Measurements from ENCODE around the gene FAH. TPM values are rescaled to one million over a fixed set of nuclear protein-coding genes. Genes with fewer than 3 reads are reported as not detected.

Gene FAH
- total and polyA plus RNA-seq, 3 donors from 2014 or later = 49.0 to 75.0 (median 58.4) TPM

DNA sequence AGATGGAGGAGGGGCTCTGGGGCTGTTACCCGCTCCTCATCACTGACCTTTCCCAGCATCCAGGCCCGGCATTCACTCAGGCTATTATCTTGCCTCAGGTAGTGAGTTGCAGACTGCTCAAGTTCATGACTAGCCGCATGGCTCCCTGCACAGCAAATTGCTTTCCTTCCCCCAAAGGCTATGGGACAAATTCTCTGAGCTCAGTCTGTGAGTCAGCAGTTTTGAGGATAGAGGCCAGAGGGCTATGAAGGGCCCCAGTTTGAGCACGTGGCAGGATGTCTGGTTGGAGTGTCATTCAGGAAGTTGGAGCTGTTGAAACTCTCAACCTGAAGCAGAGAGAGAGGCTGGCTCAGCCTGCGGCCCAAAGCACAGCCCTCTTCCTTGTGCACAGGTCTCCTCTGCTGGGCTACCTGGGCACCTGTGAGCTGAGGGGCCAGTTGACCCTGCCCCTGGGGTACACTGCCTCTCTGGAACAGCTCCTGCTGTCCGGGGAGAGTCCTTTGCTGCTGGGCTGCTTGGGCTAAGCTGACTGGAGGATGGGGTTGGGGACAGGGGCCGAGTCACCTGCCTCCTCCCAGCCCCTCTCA, 7.9 kb downstream of the FAH start:
- 79 to 82% methylated on average over 7 of the region's 7 CpGs for WGBS, 2 donors
- DNase-seq = no peak
- no peak overlapping the region for H3K27ac ChIP-seq
- no peak overlapping the region for H3K4me3 ChIP-seq
- H3K9me3 ChIP-seq = no peaks in the 10 kb centered on the region
- H3K4me1 ChIP-seq = peaks cover 15% of the 10 kb centered on the region
- TF ChIP-seq, protein P1, sequence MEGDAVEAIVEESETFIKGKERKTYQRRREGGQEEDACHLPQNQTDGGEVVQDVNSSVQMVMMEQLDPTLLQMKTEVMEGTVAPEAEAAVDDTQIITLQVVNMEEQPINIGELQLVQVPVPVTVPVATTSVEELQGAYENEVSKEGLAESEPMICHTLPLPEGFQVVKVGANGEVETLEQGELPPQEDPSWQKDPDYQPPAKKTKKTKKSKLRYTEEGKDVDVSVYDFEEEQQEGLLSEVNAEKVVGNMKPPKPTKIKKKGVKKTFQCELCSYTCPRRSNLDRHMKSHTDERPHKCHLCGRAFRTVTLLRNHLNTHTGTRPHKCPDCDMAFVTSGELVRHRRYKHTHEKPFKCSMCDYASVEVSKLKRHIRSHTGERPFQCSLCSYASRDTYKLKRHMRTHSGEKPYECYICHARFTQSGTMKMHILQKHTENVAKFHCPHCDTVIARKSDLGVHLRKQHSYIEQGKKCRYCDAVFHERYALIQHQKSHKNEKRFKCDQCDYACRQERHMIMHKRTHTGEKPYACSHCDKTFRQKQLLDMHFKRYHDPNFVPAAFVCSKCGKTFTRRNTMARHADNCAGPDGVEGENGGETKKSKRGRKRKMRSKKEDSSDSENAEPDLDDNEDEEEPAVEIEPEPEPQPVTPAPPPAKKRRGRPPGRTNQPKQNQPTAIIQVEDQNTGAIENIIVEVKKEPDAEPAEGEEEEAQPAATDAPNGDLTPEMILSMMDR (IDR thresholded peaks at IDR 0.05) = no peak
- TF ChIP-seq POLR2A (IDR thresholded peaks at IDR 0.05) = no peak
- no peaks in the 10 kb centered on the region for H3K36me3 ChIP-seq (ENCODE audit: low read depth, missing control alignments)
- H3K27me3 ChIP-seq = no peaks in the 10 kb centered on the region
- intact Hi-C loops (cut with DNase I; ENCODE audit: low total_unique reads) = loop anchor here (10.0 kb wide), 1 partner anchor 96 kb away; no protein-coding TSS in a partner anchor

DNA sequence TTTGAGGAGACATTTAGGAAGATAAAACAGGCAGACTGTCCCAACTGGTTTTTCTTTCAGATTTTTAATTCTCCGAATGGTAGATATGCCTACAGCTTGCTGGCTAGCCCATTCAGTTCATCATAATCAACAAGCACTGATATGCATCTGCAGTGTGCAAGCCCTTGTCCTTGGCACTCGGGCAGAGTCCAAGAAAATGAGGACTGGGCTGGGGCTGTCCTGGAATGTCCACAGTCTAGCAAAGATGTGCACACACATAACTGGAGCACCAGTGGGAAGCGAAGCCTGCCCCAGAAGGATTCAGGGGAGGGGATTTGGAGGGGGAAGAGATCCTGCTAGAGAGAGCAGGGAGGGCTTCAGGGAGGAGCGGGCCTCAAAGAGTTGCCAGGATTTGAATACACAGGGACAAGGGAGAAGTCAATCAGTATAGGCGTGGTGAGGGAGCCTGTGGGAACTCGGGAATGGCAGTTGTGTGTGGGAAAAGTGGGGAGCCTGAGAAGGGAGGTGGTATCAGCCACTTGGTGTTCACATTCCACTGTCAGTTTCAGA, 8.7 kb downstream of the FAH start:
- Histone ChIP-seq H3K4me3 (no peak overlapping the region), H3K4me1 (peaks cover 11% of the 10 kb centered on the region), H3K27ac (no peak overlapping the region), H3K27me3 (no peaks in the 10 kb centered on the region), H3K9me3 (no peaks in the 10 kb centered on the region), H3K36me3 (ENCODE audit: low read depth, missing control alignments) (no peaks in the 10 kb centered on the region)
- TF ChIP-seq, protein P1 (IDR thresholded peaks at IDR 0.05) = no peak
- no peak for TF ChIP-seq POLR2A (IDR thresholded peaks at IDR 0.05)
- intact Hi-C loops (cut with DNase I; ENCODE audit: low total_unique reads) = loop anchor here (10.0 kb wide), 1 partner anchor 97 kb away; no protein-coding TSS in a partner anchor
- DNase-seq = no peak
- WGBS, 2 donors = 80 to 84% methylated on average over 6 of the region's 6 CpGs

DNA sequence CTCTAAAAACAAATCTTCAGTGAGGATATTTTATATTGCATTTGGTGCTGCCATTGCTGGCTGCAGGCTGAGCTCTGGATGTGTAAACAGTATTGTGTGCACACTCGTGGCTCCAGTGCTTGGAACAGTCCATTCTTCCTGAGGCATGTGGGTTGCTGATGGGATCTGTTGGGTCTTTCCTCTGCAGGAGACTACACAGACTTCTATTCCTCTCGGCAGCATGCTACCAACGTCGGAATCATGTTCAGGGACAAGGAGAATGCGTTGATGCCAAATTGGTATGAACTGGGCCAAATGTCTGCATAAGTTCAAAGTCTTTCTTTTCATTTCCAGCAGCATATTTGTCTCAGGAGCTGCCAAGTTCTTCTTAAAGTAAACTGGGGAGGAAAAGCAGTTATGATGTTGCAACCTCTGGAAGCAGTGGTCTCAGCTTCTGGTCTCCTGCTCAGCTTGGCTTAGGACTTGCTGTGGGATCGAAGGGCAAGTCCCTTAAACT, 9.3 kb downstream of the FAH start:
- Histone ChIP-seq H3K4me3 (no peak overlapping the region), H3K36me3 (ENCODE audit: low read depth, missing control alignments) (no peaks in the 10 kb centered on the region), H3K27me3 (no peaks in the 10 kb centered on the region), H3K27ac (no peak overlapping the region), H3K4me1 (peaks cover 8% of the 10 kb centered on the region), H3K9me3 (no peaks in the 10 kb centered on the region)
- no peak for DNase-seq
- TF ChIP-seq POLR2A (IDR thresholded peaks at IDR 0.05) = no peak
- TF ChIP-seq, protein P1 (IDR thresholded peaks at IDR 0.05) = no peak
- 55 to 61% methylated on average over 6 of the region's 6 CpGs for WGBS, 2 donors
- intact Hi-C loops (cut with DNase I; ENCODE audit: low total_unique reads) = loop anchor here (10.0 kb wide), 1 partner anchor 97 kb away; no protein-coding TSS in a partner anchor

DNA sequence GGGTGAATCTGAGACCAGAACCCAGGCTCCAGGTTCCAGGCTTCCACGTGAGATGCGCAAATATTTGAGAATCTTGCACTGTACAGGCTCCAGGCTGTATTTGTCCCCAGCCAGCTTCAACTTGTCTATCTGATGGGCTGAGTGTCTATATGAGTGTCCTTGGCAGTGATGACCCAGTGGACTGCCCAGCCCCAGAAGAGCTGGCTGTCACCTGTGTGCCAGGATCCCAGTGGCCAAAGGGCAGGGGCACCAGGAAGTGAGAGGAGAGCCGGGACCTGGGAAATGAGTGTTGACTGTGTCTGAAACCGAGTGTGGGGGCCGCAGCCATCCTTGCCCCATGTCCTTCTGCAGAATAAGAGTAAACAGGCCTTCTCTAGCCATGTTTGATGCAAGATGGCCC, 10.4 kb downstream of the FAH start:
- no peak for DNase-seq
- WGBS, 2 donors = 88 to 90% methylated on average over 5 of the region's 5 CpGs
- H3K36me3 ChIP-seq (ENCODE audit: low read depth, missing control alignments) = no peaks in the 10 kb centered on the region
- H3K9me3 ChIP-seq = no peaks in the 10 kb centered on the region
- intact Hi-C loops (cut with DNase I; ENCODE audit: low total_unique reads) = loop anchor here (10.0 kb wide), 1 partner anchor 98 kb away; no protein-coding TSS in a partner anchor
- no peaks in the 10 kb centered on the region for H3K27me3 ChIP-seq
- H3K27ac ChIP-seq = no peak overlapping the region
- H3K4me3 ChIP-seq = no peak overlapping the region
- H3K4me1 ChIP-seq = peaks cover 8% of the 10 kb centered on the region
- no peak for TF ChIP-seq POLR2A (IDR thresholded peaks at IDR 0.05)
- TF ChIP-seq, protein P1 (IDR thresholded peaks at IDR 0.05) = no peak

Data from testis (tissue), 3 donors.